Measurements from ENCODE around the gene PRL.

PRL gene

DNA sequence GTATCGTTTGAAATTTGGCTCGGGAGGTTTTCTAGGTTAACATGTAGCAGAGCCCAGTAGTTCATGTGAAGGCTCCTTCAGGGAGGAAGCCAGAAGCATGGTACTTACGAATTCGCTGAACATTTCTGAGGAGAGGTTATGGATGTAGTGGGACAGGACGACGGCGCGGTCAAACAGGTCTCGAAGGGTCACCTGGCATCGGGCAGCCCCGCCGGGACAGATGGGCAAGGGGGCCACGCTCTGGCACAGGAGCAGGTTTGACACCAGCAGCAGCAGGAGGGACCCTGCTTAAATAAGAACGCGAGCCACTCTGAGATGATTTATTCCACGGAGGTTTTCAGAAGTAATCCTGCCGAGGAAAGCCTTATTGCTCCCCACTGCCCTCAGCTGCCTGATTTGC lies 2.5 kb downstream of the PRL start:
- no peak for DNase-seq (ENCODE audit: low read depth)

- no peak for DNase-seq (ENCODE audit: low read depth)
These were observed 6.8 kb downstream of the PRL start for GRCh38 chr6:22290045-22290444.

- DNase-seq (ENCODE audit: low read depth): no peak
These were observed 8.1 kb downstream of the PRL start for GRCh38 chr6:22288721-22289120.

DNA sequence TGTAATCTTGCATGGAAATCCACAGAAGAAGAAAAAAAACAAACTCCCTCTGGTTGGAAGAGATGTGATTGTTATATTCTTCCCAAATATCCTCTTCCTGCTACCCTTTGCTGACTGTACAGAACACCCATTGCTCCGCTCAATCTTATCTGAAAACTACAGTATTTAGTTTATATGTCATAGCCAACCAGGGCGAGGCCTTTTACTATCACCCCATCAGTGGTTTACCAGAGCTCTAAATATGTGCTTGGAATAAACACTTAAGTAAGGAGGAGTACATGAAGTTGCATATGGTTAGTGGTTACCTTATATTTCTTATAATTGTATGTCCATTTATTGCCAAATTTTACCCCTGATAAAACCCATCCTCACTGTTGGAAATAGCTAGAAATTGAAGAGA lies 12.2 kb downstream of the PRL start:
- DNase-seq (ENCODE audit: low read depth): no peak

DNA sequence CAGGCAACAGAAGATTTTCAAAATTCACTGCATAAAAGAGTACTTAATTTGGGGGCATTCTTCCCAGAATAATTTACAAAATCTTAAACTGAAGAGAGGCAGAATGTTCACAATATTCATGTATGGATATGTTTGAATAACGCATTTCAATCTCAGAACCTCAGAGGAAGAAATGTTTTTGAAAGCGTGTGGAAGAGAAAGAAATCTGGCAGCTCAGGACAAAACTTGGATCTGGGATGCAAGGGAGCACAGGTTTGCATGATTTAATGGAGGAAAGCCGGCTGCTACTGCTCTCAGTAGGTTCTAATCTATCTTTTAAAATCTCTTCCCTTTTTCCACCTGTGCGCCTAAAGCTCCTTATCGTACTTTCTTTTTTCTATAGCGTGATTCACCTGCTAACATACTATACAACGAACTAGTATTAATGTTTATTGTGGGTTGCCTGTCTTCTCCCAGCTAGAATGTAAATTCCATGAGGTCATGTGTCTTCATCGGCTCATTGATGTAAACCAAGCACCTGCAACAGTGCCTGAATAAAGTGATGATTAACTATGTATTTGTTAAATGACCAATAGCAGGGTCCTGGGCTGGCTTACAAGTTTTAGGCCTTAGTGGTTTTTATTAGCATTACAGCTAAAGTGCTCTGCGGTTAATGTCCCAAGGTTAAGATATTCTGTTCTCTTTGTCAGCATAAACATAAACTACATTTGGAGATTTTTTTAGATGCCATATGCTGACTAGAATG lies 15.3 kb downstream of the PRL start:
- no peak for DNase-seq (ENCODE audit: low read depth)

- DNase-seq (ENCODE audit: low read depth): no peak
These were observed 17.4 kb downstream of the PRL start for GRCh38 chr6:22279427-22279826.

DNA sequence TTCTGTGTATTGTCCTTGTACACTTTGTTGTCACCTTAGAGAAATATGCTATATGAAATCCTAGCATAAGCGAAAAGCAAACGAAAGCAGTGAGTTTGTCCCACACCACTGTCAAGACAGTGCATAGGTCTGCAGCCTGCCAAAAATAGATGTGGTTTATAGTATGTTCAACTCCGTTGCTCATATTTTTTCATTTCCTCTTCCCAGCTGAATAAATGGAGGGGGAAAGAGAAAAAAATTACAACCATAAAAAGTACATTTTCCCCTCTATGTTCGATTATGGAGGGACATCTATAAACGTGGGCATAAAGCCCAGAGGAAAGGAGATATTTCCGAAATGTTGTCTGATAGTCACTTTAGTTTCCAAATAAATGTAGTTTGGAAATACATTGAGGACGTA lies 25.8 kb downstream of the PRL start:
- DNase-seq (ENCODE audit: low read depth): no peak

DNA sequence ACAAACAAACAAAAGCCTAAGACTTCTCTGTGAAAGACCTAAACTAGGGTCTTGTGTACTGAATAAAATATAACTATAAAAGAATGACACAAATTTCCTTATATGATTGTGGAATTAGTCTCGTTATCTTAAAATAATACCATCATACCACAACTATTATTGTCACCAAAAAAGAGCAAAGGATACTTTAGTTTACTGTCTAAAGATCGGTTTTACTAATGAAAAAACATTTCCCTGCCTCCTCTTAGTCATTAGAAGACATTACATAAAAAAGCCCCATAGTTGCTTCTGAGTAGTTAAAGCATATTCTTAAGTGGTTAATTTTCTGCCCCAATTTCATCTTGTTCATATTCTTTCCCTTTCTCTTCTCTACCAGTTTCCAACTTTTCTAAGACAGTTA lies 33.1 kb downstream of the PRL start:
- DNase-seq (ENCODE audit: low read depth): no peak

DNA sequence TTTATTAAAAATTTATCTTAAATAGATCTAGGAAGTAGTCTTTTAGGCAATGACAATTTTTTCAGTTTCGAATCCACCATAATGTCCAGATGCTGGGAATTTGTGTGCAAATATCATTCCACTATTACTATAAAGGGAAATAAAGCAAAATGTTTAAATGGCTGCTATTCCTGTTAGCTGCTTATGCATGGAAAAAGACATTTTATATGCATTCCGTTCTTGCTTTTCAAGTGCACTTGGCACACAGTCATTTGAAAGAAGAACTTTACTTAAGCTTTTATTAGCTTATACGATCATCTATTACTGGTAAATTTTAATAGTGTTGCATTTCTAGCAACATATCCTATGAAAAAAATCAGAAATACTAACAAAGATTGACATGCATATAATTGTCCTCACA lies 42.0 kb downstream of the PRL start:
- no peak for DNase-seq (ENCODE audit: low read depth)

DNA sequence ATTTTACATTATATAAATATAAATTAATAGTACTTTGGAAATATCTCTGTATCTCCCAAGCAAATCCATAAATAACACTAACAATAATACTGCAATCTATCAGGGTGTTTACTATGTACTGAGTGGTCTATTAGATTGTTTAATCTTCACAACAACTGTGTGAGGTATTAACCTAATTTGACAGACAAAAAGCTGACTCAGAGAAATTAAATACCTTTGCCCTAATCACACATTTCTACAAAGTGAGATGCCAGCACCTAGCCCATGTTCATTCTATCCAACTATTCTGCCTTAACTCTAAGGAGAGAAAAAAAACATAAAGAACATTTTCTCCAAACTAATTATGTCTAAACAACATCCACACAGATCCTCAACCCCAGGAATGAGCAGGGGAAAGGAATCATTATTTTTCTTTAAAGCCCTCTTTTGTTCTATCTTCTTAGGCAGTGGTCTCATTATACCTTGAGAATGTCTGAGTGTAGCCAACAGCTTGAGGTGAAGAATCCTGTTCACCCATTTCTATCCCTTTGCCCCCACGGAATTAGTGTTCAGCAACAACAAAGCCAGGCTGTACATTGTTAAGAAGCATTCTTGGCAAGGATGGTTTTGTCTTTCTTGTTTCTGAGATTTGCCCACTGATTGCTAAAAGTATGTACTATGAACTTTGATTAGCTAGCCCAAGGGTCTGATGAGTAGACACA lies 42.7 kb downstream of the PRL start:
- DNase-seq (ENCODE audit: low read depth): no peak

GRCh38 chr6:22251348-22251747 lies 45.5 kb downstream of the PRL start:
- peak; percentile 83 for DNase-seq (ENCODE audit: low read depth)

GRCh38 chr6:22250486-22250885 lies 46.4 kb downstream of the PRL start:
- no peak for DNase-seq (ENCODE audit: low read depth)

GRCh38 chr6:22249711-22250350 lies 47.0 kb downstream of the PRL start:
- no peak for DNase-seq (ENCODE audit: low read depth)

DNA sequence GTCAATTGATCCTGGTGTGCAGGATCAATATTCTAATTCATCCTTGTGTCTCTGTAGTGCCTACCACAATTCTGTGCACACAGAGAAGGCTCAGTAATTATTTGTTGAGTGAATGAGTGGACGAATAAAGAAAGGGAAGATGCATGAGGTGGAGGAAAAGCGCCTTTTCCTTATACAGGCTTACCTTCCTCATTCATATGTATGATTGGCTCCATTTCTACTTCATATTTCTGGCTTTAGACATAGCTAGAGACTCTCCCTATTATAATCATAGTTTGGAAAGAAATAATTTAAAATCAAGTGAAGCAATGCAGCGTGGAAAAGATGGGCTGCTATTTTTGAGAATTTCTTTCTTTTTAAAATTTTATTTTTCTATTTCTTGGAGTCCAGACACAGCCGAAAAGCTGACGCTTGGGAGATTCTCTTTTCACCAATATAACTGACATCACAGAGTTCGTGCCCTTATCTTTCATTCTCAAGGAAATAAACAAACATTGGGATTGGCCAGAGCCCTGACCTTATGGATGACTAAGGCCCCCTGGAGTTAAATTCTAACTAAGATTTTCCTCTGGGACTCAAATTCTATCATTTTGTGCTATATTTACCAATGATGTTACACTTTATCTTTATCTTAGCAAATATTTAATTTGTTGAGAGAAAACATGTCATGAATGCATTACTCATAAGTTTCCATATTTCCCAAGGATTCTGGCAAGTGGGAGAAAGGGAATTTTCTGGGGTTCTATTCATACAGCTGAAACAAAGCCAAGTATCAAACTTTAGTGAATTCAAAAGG lies 48.1 kb downstream of the PRL start:
- DNase-seq (ENCODE audit: low read depth): peak; percentile 93

DNA sequence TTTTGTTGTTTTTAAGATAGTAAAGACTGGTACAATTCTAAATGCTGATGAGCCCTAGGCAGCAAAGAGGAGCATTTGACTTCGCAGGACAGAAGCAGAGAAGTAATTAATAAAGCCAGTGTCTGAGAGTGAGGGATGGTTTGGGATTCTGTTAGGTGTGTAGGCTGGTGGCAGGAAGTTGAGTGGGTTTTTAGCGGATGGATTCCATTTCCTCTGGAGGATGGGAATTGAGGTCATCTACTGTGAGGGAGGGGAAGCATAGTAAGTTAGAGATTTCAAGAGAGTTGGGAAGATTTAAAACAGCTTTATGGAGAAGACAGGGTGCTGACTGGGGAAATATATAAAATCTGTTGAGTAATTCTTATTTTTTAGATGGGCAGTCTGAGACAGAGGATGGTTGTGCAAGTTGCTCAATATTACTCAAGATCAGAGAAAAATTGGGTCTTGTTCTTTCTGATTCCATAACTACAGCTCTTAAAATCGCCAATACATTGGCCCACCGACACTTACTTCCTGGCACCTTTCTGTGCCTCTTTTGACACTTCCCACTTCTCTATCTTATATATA lies 48.8 kb downstream of the PRL start:
- peak; percentile 72 for DNase-seq (ENCODE audit: low read depth)

- no peak for DNase-seq (ENCODE audit: low read depth)
These were observed 56.8 kb downstream of the PRL start for GRCh38 chr6:22240025-22240424.

- no peak for DNase-seq (ENCODE audit: low read depth)
These were observed 57.4 kb downstream of the PRL start for GRCh38 chr6:22239261-22239921.

GRCh38 chr6:22238861-22239260 lies 58.0 kb downstream of the PRL start:
- no peak for DNase-seq (ENCODE audit: low read depth)

GRCh38 chr6:22237526-22237925 lies 59.3 kb downstream of the PRL start:
- no peak for DNase-seq (ENCODE audit: low read depth)

All from iris pigment epithelial cell (primary cell).